Endothelial cell of coronary artery (primary cell): ENCODE data around the gene UIMC1. TPM values are rescaled to one million over a fixed set of nuclear protein-coding genes. Genes with fewer than 3 reads are reported as not detected.

Experiments
- total RNA-seq: library from RNA; depleted of rRNA; stranded (reverse); fragments of >200 nt; gene quantifications from 2 replicates; pipeline ENCODE4 v1.2.3, GENCODE V29; 2014

UIMC1 gene
- 38.8 and 47.2 TPM in 2 replicates for total RNA-seq

DNA sequence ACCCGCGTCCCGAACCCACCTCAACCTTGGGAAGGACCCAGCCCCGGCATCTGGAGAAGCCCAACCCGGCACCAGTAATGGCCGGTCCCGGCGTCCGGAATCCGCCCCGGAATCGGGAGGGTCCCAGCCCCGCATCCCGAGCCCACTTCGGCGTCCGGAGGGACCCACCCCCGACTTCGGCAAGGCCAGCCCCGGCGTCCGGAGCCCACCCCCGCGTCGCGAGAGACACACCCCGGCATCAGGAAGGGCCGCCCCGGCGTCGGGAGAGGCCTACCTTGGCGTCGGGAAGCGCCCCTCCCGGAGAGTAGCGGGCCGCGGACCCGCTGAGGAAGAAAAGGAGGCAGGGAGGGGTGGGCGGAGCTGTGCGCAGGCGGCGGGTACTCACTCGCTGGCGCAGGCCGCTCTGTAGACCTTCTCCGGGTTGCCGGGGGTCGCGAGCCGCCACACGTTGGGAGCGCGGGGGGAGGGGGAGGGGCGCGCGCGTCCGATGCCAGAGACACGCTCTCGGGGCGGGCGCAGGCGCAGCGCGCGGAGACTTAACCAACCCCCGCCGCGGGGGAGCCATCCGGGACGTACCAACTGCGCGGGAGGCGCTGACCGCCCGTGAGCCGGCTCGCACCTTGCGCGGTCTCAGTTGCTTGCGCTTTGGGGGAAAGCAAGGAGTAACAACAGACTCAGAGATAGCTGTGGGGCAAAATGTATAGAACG lies at the start of gene UIMC1:
UIMC1 (minus strand) TSS at position 515 of the 708 bp plus-strand sequence. CDS start 24,164 bp downstream, outside the sequence.

DNA sequence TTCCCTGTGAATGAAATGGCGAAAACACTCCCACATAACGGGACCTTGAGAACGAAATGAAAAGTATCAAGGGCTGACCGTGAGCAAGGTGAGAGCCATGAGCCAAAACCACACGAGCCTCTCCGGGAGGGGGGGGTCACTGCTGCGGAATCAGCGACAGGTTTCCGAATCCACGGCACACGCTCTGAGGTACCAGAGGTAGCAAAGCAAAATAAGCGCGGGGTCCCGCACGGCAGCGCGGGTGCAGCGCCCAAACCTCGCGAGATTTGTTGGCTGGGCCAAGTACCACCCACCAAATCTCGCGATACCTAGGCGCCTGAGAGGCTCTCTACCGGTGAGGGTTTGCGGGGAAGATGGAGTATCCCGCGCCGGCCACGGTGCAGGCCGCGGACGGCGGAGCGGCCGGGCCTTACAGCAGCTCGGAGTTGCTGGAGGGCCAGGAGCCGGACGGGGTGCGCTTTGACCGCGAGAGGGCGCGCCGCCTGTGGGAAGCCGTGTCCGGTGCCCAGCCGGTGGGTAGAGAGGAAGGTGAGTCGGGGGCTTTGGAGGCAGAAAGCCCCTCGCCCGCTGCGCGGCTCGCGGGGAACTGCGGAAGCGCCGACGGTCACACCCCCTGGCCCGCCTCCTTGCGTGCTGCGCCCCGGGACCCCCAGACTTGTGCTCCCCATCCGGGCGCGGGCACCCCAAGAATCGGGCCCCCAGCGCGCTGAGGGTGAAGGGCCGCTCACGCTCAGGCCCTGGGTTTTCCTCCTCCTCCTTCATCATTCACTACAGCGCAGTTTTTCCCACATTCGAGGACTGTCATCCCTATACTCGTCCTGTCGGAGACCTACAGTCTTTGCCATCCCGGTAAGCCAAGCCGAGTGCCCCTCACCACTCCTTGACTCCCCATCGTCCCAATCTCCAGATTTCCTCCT lies 16.1 kb upstream of the UIMC1 start, which contains the start of gene ZNF346:
ZNF346 (plus strand) TSS at position 311 of the 917 bp plus-strand sequence; CDS start at position 354, 43 bp downstream.

DNA sequence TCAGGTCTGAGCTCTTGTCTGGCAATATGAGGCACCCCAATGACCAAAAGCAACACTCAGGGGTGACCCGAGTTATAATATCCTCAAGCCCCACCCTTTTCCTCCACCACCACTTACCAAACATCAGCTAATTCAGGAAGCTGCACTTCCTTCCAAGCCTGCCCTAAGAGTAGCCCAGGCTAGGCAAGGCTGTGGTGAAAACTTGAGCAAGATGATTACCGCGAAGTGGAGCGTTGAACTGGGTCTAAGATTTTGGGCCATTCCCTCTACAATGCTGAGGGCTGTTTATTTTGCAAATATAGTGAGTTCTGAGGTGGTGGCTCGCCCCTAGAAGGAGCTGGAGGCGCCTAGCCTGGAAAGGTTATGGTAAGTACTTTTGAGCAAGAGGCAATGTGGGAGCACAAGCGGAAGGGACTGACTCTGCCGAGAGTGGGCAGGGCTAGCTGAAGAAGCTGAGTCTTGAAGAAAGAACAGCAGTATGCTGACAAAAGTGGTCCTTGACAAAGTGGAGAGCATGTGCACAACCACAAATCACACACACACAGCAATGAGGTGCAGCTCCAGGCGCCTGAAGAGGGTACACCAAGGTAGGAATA lies 107.2 kb downstream of the UIMC1 start, which contains the start of gene HK3:
HK3 (minus strand) TSS at position 51 of the 596 bp plus-strand sequence. CDS start 3,187 bp downstream, outside the sequence.

Other genes starting within 250 kb of the UIMC1 start
- gene UNC5A, start 196.2 kb downstream of the UIMC1 start, total RNA-seq = 0.36 and 0.66 TPM in 2 replicates
- not detected in 2 replicates for gene HK3, start 107.4 kb downstream of the UIMC1 start, total RNA-seq
- gene ZNF346, start 15.9 kb upstream of the UIMC1 start, total RNA-seq = 20.1 and 20.2 TPM in 2 replicates
- gene FGFR4, start 80.1 kb upstream of the UIMC1 start, total RNA-seq = 0.09 and 0.36 TPM in 2 replicates
- gene NSD1, start 127.0 kb upstream of the UIMC1 start, total RNA-seq = 30.5 and 38.3 TPM in 2 replicates